Fibroblast of skin of left biceps (primary cell): ENCODE data around the gene EIF4E1B.
A peak's percentile ranks its signal among the peaks of the same experiment; 100 is the strongest.

Experiments
- DNase-seq, 2 experiments: peaks; one replicate each; pipeline ENCODE4 v3.0.0-alpha.2; 2013; ENCODE audit warnings: low read depth in 2 of 2

EIF4E1B gene

DNA sequence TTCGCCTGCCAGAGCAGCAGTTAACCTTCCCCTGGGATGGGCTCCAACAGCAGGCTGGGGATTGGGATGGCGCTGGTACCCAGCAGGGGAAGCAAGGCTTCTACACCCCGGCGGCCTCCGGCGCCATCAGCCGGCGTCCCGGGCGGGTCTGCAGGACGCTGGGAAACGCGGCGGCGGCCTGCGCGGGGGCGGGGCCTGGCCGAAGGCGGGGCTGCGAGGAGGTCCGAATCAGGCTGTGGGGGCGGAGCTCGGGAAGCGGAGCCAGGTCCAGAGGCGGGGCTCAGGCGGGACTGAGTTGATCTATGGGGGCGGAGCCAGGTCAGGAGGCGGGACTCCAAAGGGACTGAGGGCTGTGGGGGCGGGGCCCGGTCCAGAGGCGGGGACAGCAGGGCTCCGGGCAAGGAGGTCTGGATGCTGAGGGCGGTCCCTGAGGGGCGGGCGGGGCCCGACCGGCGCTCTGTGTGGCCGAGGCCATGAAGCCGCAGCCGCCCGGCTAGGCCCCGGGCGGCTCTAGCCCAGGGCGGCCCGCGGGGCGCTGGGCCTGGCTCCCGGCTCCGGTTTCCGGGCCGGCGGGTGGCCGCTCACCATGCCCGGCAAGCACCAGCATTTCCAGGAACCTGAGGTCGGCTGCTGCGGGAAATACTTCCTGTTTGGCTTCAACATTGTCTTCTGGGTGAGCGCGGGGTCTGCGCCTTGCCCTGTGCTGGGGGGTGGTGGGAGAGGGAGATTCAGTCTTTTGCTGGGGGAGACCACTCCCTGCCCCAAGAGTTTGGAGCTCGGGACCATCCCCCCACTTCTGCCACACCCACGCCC, 16.8 kb downstream of the EIF4E1B start, which contains the start of gene TSPAN17:
Gene TSPAN17, plus strand, starts transcription at position 455 of the 813 bp plus-strand sequence. Its CDS starts 132 bp downstream, at position 587.
- peak; percentile 96 to 97 for DNase-seq

DNA sequence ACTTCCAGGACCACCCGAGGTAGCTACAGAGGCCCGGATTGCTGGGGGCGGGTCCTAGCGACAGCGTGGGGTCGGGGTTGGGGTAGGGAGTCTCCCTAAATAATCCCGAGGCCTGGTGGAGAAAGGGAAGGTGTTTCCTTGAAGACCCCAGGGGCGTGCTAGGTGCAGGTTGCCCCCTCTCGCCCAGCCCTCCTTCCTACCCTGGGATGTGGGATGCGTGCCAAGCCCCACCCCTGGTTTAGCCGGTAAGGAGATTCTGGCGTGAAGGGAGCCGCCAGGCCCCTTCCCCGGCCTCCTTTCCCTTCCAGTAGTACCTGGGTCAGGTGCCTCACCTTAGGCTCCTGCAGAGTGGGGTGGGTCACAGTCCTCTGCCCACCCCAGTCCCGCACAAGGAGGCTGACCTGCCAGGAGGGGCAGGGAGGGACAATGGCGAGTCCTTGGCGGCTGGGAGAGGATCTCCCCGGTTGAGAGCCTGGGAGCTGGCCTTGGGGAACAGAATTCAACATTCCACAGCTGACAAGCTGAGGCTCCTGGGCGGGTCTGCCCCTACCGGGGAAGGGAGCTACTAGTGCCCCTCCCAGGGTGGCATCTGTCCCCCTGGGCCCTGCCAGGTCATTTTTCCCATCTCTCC, 17.5 kb downstream of the EIF4E1B start:
- DNase-seq, result no peak

DNA sequence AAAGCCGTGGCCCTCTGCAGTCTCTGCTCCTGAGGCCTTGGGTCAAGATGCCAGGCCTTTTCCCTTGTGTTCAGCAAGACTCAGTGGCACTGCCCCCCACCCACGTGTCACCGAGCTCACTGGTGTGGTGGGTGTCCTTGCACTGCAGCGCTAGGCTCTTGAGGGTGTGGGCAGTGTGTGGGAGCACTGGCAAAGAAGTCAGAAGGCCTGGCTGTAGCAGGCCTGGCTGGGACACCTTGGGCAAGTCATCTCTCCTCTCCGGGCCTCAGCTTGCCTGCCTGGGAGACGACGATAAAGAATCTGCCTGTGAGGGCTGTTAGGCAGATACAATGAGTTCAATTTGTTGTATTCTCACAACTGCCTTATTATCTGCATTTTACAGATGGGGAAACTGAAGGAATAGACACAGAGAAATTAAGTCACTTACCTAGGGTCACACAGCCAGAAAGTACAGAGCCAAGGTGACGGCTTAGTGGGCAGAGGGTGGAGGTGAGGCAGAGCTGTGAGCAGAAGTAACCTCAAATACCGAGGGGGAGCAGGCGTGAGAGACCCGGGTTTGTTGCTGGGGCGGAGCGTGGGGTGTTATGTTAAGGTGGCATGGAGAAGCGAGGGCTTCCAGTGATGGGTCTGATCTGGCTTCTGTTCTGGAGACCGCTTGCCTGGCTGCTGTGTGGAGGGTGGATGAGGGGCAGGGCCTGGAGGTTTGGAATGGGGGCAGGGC, 18.2 kb downstream of the EIF4E1B start:
- no peak for DNase-seq

DNA sequence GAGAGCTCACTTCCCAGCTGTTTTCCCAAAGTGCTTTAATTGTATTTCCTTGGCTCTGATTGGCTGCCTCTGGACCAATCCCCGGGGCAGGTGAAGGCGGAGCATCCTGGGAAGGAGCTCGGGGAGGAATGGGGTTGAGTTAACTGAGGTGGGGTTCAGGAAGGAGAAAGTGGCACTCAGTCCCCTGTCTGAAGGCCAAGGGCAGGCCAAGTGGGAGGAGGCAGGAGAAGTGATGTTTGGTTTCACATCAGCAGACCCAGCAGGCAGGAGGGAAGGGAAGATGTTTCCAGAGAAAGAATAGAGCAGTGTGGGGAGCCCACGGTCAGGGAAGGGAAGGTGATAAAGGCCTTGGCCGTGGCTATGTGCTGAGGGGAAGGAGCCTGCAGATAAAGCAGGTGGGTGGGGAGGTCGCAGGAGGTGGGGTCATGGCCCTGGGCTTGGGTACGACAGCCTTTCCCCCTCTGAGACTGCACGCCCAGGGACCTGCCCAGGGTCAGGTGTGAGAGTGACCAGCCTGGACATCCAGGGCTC, 19.9 kb downstream of the EIF4E1B start:
- DNase-seq, result no peak

DNA sequence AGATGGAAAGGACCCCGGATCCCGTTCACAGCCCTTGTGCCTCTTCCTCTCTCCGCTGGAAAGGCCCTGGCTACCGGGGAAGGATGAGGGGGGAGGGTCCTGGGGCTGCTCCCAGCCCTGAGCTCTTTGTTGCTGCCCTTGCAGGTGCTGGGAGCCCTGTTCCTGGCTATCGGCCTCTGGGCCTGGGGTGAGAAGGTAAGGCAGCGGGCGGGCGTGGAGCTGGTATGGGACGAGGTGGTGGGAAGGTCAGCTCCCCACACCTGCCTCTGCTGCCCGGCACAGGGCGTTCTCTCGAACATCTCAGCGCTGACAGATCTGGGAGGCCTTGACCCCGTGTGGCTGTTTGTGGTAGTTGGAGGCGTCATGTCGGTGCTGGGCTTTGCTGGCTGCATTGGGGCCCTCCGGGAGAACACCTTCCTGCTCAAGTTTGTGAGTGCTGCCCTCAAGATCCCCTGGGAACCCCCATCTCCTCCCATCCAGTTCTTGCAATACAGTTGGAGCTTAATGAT, 21.1 kb downstream of the EIF4E1B start:
- no peak for DNase-seq

DNA sequence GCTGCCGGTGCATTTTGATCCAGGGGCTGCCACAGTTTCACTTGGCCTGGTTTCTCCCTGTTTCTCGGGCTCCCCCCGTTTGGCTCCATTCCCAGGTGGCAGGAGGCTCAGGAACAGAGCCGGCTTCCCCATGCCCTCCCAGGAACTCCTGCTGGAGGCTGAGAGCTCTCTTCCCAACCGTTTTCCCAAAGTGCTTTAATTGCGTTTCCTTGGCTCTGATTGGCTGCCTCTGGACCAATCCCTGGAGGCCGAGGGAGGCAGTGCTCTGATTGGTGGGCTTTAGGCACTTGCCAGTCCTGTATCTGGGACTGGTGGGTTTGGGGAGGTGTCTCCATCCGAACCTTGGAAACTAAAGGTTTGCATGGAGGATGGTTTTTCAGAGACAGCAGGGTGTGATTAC, 21.7 kb downstream of the EIF4E1B start:
- DNase-seq, result no peak

DNA sequence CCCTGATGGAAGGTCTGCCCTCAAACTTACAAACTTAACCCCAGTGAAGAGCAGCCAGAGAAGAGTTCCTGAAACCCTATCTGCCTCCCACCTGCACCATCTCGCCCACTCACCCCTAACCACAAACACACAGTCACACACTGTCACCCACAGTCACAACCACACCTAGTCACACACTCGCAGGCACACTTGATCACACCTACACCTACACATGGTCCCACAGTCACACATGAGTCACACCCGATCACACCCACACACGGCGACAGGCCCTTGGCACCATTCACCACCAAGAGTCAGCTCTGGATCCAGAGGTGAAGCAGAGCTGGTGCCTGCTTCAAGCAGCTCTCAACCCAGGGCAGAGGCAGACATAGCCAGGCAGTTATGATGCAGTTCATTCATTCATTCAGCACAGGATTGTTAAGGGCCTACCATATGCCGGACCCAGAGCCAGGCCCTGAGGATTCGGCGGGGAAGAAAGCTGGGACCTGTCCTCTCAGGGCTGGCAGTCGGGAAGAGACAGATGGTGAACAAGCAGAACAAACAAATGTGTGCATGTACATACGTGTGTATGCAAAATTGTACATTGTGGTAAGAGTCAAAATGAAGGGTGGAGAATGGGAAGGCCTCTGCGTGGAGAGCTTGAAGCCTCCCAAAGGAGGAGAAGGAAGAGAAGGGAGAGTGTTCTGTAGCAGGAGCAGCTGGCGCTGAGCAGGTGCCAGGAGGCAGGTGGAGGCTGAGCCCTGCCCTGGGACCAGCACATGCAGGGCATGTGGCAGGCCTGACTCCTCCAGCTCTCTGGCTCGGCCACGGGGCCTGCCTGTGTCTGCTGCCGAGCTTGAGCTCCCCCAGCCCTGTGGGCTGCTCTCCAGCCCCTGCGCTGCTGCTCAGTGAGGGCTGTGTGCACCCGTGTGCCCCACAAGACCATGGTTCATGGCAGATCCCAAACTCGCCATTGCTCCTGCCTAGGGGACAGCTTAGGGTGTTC, 23.2 kb downstream of the EIF4E1B start:
- no peak for DNase-seq

- DNase-seq, result no peak
These were observed 24.4 kb downstream of the EIF4E1B start for GRCh38 chr5:176654856-176655255.

DNA sequence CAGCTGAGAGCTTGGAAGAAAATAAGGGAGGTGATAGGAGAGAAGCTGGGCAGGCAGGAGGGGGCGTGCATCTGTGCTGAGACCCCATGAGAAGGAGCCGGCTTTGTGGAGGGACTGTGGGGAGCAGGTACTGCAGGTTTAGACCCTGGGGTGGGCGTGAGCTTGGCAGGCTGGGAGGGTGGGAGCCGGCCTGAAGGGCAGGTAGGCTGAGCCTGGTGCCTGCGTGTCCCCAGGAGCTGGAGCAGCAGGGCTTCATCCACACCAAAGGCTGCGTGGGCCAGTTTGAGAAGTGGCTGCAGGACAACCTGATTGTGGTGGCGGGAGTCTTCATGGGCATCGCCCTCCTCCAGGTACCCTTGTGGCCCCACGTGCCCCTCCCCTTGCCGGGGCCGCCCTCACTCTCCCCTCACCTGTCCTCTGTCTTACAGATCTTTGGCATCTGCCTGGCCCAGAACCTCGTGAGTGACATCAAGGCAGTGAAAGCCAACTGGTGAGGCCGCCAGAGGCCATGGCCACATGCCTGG, 26.1 kb downstream of the EIF4E1B start:
- no peak for DNase-seq

DNA sequence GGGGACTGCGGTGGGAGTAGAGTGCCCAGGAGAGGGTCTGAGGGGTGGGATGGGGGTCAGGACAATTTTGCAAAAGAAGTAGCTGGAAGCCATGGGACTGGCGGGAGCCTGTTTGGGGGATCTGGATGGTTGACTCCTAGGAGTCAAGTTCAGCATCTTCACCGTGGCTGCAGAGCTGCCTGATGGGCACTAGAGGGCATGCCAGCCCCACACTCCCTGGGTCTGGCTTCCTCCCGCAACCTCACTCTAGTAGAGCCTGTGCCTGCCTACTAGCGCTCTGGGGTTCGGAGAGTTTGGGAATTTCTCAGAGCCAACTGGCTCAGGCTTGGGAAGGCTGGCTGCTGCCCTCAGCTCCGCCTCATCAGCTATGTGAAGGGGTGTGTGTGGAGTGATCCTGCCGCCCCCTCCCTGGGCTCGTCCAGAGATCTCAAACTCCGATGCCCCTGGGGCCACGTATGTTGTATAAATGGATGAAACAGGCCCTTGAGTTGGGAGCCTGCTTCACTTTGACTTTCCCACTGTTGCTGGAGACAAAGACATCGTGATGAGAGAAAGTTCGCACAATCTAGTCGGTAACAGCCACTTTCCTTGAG, 27.6 kb downstream of the EIF4E1B start:
- DNase-seq, result no peak

GRCh38 chr5:176658817-176659511, 28.5 kb downstream of the EIF4E1B start:
- no peak for DNase-seq

DNA sequence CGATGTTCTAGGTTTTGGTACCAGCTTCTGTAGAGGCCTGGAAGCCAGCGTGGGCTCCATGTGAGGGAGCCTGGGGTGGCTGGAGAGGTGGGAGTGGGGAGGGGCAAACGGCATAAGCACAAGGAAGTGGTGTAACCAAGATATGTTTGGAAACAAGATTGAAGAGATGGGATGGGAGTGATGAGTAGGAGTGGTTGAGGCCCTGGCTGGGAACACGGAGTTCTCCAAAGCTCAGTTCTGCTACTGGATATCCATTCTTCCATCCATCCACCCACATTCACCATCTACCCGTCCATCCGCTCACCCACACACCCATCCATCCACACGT, 29.0 kb downstream of the EIF4E1B start:
- no peak for DNase-seq

- no peak for DNase-seq
These were observed 29.5 kb downstream of the EIF4E1B start for GRCh38 chr5:176659860-176660461.

DNA sequence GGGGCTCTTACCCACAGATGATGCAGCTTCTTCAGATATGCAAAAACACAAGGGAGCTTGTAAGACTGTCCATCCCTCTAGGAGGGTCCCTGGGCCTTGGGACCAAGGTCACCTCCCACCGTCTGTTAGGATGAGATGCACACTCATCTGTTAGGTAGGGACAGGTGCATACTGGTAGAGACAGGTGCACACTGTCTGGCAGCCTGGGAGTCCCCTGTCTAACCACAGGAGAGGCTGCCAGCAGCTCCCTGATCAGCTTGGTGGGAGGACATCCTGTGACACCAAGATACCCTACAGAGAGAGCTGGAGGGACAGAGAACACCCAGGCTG, 30.0 kb downstream of the EIF4E1B start:
- DNase-seq, result no peak

DNA sequence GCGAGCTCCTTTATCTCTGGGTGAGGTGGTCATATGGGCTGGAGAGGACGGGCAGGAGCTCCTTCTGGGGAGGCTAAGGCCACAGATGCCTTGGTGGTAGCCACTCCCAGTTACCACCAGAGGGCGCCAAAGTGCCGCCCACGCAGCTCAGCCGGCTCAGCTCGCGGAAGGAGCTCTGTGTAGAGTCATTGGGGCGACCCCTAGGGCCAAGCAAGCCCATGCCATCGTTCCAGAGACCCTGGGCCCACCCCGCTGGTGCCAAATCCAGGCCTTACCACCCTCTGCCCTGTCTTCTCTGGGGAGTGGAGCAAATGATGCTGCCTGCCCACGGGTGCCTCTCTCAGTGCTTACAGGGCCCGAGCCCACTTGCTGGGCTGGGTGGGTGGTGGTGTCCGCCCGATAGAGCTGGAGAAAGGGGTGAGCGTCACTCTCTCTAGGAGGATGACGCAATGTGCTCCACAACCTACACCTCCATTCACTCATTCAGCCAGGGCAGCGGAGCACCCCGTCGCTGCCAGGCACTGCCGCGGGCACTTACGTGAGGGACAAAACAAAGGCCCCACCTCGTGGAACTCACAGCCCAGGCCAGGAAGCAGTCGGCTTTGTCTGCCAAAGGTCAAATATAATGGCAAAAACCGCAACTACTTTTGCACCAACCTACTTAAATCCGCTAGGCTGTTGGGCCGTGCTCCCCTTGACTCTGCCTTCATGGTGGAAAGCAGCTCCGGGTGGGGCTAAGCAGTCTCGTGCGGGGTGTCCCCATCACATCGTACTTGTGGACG, 30.6 kb downstream of the EIF4E1B start:
- peak in 1 of 2 experiments; percentile 13 for DNase-seq

DNA sequence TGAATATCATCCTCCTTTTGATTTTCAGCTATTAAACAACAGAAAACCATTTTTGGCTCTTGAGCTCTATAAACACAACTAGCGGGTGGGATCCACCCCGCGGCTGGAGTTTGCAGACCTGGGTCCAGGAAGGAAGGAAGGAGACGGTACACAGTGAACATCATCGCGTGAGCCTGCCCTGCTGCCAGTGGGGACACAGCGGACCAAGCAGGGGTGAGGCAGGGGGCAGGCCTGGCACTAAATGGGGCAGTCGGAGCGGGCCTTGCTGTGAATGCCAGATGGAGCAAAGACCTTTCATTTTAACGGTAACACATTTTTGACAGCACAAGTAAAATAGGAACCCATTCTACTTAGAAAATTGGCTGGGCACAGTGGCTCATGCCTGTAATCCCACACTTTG, 31.2 kb downstream of the EIF4E1B start:
- DNase-seq, result no peak

DNA sequence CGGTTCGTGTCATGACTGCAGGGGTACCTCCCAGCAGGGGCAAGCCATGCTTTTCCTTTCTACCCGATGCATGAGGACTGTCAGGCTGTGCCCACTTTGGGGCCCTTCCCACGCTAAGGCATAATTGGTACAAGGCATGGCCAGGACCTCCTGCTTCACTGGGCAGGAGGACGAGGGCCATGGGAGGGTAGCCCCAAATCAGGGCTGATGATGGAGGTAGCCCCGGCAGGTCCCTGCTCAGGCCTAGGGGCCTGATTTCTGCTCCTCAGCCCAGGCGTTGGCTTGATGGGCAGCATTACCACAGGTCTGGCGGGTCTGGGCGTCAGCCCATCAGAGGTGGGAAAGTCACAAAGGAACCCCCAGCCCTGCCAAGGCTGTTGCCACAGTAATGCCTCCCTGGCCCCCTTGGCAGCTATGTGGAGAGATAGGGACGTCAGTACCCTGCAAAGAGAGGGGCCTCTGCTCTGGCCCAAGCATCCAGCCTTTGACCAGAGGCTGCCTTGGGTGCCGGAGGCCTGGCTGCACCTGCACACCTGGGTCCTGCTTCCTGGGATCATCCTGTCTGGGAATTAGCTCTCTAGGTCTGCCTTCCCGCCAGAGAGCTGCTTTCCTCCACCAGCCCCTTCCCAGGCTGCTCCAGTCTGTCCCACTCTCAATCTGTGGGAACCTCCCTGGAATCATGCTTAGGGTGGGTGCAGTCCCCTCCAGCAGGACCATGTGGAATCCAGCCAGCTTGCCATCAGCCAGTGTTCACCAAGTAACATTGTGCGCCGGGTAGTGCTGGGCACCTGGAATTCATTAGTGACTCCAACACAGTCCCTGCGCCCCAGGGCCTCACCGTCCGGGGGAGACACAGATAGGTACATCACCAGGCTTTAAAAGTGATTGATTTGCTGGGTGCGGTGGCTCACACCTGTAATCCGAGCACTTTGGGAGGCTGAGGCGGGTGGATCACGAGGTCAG, 32.2 kb downstream of the EIF4E1B start:
- no peak for DNase-seq

DNA sequence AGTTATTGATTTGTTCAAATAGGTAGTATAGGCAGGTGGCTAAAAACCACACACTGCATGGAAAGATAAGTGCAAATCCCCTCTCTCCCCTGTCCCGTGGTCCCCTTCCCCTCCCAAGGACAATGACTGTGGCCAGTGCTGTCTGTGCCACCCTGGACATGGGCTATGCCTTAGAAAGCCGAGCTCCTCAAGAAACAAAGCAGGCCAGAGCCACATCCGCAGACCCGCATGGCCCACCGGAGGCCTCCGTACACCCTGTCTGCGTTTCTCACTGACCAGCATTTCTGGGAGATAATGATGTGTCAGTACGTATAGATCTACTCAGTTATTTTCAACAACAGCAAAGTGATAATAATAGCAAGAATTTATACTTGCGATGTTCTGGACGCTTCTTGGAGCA, 33.1 kb downstream of the EIF4E1B start:
- DNase-seq, result no peak
